Adrenal gland (tissue), 12 donors: ENCODE measurements around the gene OTC. TPM values are rescaled to one million over a fixed set of nuclear protein-coding genes. Genes with fewer than 3 reads are reported as not detected.
A peak's percentile ranks its signal among the peaks of the same experiment; 100 is the strongest.

ENCODE experiments used
- DNase-seq, 7 donors: peaks; one replicate each; pipeline ENCODE4 v3.0.0-alpha.2; 2019 to 2020
- H3K27ac ChIP-seq, 5 donors: fragments of 200-600 bp; sonication (generic) in 4 of 5; 1 replicate in 3 of 5; 2 replicates in 2 of 5; pipeline versions ENCODE4 v1.5.1 to v1.8.0; 2016 to 2020; ENCODE audit warnings: mild to moderate bottlenecking in 1 of 5
- H3K27me3 ChIP-seq: fragments of 200-600 bp; 2 replicates; pipeline ENCODE4 v1.8.0; 2021
- H3K36me3 ChIP-seq, 2 donors: fragments of 200-600 bp; replicated peaks in 1 of 2; 1 replicate in 1 of 2; 2 replicates in 1 of 2; pipeline versions ENCODE4 v1.5.1 to v1.8.0; 2018 to 2022
- H3K4me1 ChIP-seq, 2 donors: fragments of 200-600 bp; replicated peaks in 1 of 2; 1 replicate in 1 of 2; 2 replicates in 1 of 2; pipeline versions ENCODE4 v1.5.1 to v1.8.0; 2018 to 2021
- H3K4me3 ChIP-seq, 4 donors: fragments of 200-600 bp; sonication (generic) in 3 of 4; one replicate each; pipeline ENCODE4 v1.5.1; 2016 to 2018
- H3K9me3 ChIP-seq, 3 donors: fragments of 200-600 bp; sonication (generic) in 1 of 3; replicated peaks in 1 of 3; 1 replicate in 2 of 3; 2 replicates in 1 of 3; pipeline versions ENCODE4 v1.5.1 to v1.8.0; 2016 to 2021
- CTCF ChIP-seq, 6 experiments: fragments of 450-650 bp in 4 of 6; fragments of 200-600 bp in 2 of 6; sonication (generic) in 1 of 6; IDR thresholded peaks; 1 replicate in 5 of 6; 2 replicates in 1 of 6; pipeline versions ENCODE4 v1.5.1 to v1.8.0; 2016 to 2021; ENCODE audit warnings: antibody characterized with exemption in 6 of 6, mild to moderate bottlenecking in 2 of 6, moderate library complexity in 1 of 6
- POLR2A ChIP-seq, 2 donors: fragments of 450-650 bp; IDR thresholded peaks; one replicate each; pipeline ENCODE4 v1.6.1; 2017; ENCODE audit warnings: antibody characterized with exemption in 2 of 2, mild to moderate bottlenecking in 2 of 2, moderate library complexity in 1 of 2
- WGBS, 4 donors: extraction: QIAGEN DNeasy Blood & Tissue Kit in 2 of 4; methylation state at CpG; one replicate each; pipeline versions ENCODE4 v1.1.5 to v1.1.7; 2013 to 2017; 5-methylcytosine and 5-hydroxymethylcytosine counted together
- intact Hi-C, 2 donors: fragments of 100-400 bp; cut with DNase I; formaldehyde crosslinking; loops; one replicate each; pipeline versions ENCODE4 v1.14.1 to v1.15.0; 2022 to 2023
- polyA plus RNA-seq, 3 donors: library from polyadenylated mRNA; stranded (reverse); fragments of 200-250 nt in 2 of 3; fragments of 350-450 nt in 1 of 3; fragmentation: Illumina TruSeq in 1 of 3; extraction: RNeasy Lipid Tissue Mini Kit (QIAGEN cat#74804) in 1 of 3; gene quantifications; one replicate each; pipeline ENCODE4 v1.2.3, GENCODE V29; 2013 to 2014
- total RNA-seq, 9 donors: library from RNA; depleted of rRNA in 4 of 9; stranded (reverse); fragments of >200 nt in 4 of 9; fragments of 120-200 nt in 1 of 9; fragmentation: NEBNext Ultra II Directional in 1 of 9; extraction: Animal tissue kit (Norgen Biotek cat#: 25700) in 1 of 9; gene quantifications; one replicate each; pipeline versions ENCODE4 v1.1.0 to v1.2.4, GENCODE V29; 2013 to 2023
- donor health status: healthy with polysubstance abuse.
- donor health status: Bipolar disorder and iron deficiency.
- donor health status: DM: yes; HTN: yes; CAD: no.
- donor health status: DM: no; HTN: no; CAD: no.
- donor health status: DM: no; HTN: no; CAD: no.
- donor health status: DM: yes; HTN: yes; CAD: no.

OTC gene
- total and polyA plus RNA-seq, 12 donors: 0.14 to 0.54 (median 0.21) TPM; not detected in 8

GRCh38 chrX:38341442-38341841 is 11.0 kb upstream of the OTC start:
- Histone ChIP-seq H3K9me3 (no peaks in the 10 kb centered on the region), H3K4me1 (no peaks in the 10 kb centered on the region), H3K27ac (no peak overlapping the region), H3K4me3 (no peak overlapping the region), H3K36me3 (no peaks in the 10 kb centered on the region), H3K27me3 (peaks cover 14% of the 10 kb centered on the region)
- TF ChIP-seq POLR2A (IDR thresholded peaks at IDR 0.05) (no peak), CTCF (IDR thresholded peaks at IDR 0.05) (no peak)
- DNase-seq: no peak
- intact Hi-C loops: no loop called here
- 71 to 84% (median 80%) methylated on average over 3 of the region's 3 CpGs for WGBS, 4 donors

- peaks cover 14% of the 10 kb centered on the region for H3K27me3 ChIP-seq
- H3K4me3 ChIP-seq: no peak overlapping the region
- H3K9me3 ChIP-seq: no peaks in the 10 kb centered on the region
- no peak overlapping the region for H3K27ac ChIP-seq
- intact Hi-C loops: no loop called here
- no peak for DNase-seq
- WGBS, 4 donors: 49 to 83% (median 63%) methylated on average over 2 of the region's 2 CpGs
- no peaks in the 10 kb centered on the region for H3K36me3 ChIP-seq
- TF ChIP-seq POLR2A (IDR thresholded peaks at IDR 0.05): no peak
- no peak for TF ChIP-seq CTCF (IDR thresholded peaks at IDR 0.05)
- no peaks in the 10 kb centered on the region for H3K4me1 ChIP-seq
Measured at GRCh38 chrX:38342853-38343778, 9.3 kb upstream of the OTC start.

DNA sequence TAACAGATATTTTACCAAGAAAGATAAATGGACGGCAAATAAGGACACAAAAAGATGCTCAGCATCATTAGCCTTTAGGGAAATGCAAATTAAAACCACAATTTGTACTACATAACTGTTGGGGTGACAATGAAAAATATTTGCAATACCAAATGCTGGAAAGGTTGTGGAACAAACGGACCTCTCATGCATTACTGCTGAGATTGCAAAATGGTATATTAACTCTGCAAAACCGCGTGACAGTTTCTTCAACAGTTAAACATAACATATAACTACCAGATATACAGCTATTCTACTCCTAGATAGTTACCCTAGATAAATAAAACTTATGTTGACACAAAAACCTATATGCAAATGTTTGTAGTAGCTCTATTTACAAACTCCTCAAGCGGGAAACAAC is 6.3 kb upstream of the OTC start:
- no peak for DNase-seq
- H3K27ac ChIP-seq: no peak overlapping the region
- intact Hi-C loops: no loop called here
- no peak for TF ChIP-seq POLR2A (IDR thresholded peaks at IDR 0.05)
- H3K36me3 ChIP-seq: no peaks in the 10 kb centered on the region
- H3K9me3 ChIP-seq: no peaks in the 10 kb centered on the region
- H3K27me3 ChIP-seq: peaks cover 30% of the 10 kb centered on the region
- no peak overlapping the region for H3K4me3 ChIP-seq
- WGBS, 4 donors: 32 to 87% (median 65%) methylated on average over 4 to 5 of the region's 5 CpGs
- H3K4me1 ChIP-seq: no peaks in the 10 kb centered on the region

DNA sequence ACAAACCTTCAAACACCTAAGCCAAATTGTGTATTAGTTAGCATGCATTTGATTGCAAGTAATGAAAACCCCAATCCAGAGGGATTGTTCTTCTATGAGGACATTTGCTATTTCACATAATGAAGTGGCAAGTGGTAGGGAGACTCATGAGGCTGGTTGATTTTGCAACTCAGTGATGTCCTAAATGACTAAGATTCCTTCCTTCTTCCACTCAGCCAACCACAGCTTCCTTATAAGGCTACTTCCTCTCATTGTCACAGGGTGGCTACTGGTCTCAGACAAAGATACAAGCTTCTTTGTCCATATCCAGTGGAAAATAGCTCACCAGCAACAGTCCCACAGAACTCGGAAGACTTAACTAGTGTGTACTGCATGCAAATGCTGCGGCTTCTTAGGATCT is 5.3 kb upstream of the OTC start:
- Histone ChIP-seq H3K9me3 (no peaks in the 10 kb centered on the region), H3K27ac (no peak overlapping the region), H3K27me3 (peaks cover 33% of the 10 kb centered on the region), H3K4me1 (no peaks in the 10 kb centered on the region), H3K4me3 (no peak overlapping the region), H3K36me3 (no peaks in the 10 kb centered on the region)
- no peak for TF ChIP-seq CTCF (IDR thresholded peaks at IDR 0.05)
- TF ChIP-seq POLR2A (IDR thresholded peaks at IDR 0.05): no peak
- intact Hi-C loops: no loop called here
- peak in 1 of 7 donors; percentile 5 for DNase-seq
- WGBS, 4 donors: 20 to 81% (median 71%) methylated on average over 2 of the region's 2 CpGs

DNA sequence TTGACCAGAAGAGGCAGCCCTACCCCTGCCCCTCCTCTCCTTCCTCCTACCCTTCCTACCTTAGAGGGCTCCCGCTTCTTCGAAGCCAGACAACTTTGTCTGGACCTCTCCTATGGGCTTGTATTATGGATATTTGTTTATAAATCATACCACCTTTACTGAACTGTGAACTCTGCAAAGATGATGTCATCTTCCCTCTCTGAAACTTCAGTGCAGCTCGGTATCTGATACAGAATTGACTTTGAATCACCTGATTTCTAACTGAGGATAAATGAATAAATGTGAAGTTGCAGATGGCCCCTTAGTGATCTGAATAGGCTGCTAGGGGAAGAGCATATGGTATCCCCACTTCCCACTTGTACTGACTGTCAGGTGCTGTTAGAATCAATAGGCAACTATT is 1.1 kb upstream of the OTC start:
- no peaks in the 10 kb centered on the region for H3K9me3 ChIP-seq
- no peaks in the 10 kb centered on the region for H3K36me3 ChIP-seq
- intact Hi-C loops: no loop called here
- WGBS, 4 donors: 71 to 93% (median 85%) methylated on average over 3 of the region's 3 CpGs
- H3K4me3 ChIP-seq: no peak overlapping the region
- H3K27me3 ChIP-seq: peaks cover 28% of the 10 kb centered on the region
- TF ChIP-seq CTCF (IDR thresholded peaks at IDR 0.05) (no peak), POLR2A (IDR thresholded peaks at IDR 0.05) (no peak)
- H3K27ac ChIP-seq: no peak overlapping the region
- no peak for DNase-seq
- H3K4me1 ChIP-seq: no peaks in the 10 kb centered on the region
